Stimulated activated CD8-positive, alpha-beta memory T cell treated with anti-CD3 and anti-CD28 coated beads, Interleukin-4, amount 100 ng/mL, for 1 hour (primary cell): ENCODE data around the gene ANK3.

Experiments used
- DNase-seq, 2 donors: peaks; one replicate each; pipeline ENCODE4 v3.0.0-alpha.2; 2020; ENCODE audit warnings: low read depth in 2 of 2, low spot score in 1 of 2

Gene ANK3

DNA sequence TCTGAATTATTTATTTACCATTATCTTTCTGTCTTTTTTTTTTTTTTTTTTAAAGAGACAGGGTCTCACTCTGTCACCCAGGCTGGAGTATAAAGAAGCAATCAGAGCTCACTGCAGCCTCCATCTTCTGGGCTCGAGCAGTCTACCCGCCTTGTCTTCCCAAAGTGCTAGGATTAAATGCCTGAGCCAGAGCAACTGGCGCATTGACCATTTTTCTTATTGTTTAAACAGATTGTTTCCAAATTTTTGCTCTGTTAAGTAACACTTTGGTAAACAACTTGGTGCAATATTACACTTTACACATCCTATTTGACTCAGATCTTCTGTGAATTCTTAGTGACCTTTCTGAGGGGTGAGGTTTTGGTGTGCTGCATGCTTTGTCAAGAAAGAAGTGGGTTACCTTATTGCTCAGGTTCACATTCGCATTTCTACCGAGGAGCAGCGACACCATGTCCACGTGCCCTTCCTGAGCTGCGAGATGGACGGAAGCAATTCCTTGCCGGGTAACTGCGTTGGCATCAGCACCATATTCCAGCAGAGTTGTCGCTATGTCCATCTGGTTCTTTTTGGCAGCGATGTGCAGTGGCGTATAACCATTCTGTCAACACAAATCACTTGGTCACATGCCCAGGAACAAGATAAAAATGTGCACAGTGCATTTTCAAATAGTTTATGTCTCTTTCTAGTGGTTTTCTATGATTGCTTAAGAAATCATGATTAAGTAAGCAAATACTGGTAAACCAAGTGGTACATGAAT is 203.2 kb downstream of the ANK3 start:
- no peak for DNase-seq

- no peak for DNase-seq
Measured at GRCh38 chr10:60185421-60185820, 204.3 kb downstream of the ANK3 start.

DNA sequence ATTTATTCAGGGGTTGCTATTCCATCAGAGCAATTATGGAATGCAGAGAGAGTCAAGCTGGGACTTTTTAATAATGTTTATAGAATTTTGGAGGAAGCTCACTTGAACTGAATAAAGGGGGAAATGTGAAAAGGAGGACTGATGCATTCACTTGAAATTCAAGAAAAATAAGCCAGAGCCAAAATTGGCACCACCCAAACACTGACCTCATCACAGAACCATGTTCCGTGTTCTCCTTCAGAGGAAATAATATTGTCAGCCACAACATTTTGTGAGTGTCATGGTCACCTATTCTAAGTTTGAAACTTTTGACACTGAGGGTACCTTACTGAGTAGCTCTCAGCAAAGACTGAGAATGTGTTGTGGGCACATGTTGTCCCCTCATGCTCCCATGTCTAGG is 207.0 kb downstream of the ANK3 start:
- DNase-seq, result no peak

DNA sequence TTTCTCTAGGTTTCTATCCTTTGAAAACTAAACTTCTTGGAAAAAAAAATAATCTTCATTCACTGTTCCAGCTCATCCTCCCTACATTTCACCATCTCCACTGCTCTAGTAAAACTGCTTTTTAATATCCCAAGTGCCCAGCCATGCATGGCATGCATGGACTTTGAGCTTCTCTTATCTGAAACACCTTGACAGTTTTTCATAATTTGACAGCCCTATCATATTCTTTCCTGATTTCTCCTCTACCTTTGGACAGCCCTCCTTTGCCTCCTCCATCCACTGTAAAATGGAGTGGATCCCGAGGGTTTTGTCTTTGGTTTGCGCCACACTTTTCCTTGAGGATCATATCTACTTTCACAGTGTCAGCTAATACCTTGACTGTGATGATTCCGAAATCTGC is 212.8 kb downstream of the ANK3 start:
- no peak for DNase-seq

DNA sequence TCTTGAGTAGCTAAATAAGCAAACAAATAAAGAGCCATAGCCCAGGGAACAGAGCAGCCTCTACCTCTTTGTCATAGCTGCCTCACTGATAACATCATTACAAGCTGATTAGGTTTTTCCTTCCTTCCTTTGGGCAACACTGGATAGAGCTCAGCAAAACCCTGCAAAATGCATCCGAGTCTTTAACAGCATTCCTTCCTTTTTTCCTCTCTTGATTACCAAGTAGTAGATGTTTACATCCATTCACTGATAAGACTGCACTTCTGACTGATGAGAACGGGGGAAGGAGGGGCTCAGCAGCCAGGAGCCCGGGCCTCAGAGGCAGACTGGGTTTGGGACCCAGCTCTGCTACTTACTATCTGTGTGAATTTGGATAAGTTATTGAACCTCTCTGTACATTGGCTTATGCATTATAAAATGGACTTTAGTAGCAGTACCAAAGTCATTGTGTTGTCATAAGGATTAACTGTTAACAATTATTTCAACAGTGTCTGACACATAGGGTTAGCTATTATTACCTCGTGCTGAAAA is 214.2 kb downstream of the ANK3 start:
- no peak for DNase-seq

DNA sequence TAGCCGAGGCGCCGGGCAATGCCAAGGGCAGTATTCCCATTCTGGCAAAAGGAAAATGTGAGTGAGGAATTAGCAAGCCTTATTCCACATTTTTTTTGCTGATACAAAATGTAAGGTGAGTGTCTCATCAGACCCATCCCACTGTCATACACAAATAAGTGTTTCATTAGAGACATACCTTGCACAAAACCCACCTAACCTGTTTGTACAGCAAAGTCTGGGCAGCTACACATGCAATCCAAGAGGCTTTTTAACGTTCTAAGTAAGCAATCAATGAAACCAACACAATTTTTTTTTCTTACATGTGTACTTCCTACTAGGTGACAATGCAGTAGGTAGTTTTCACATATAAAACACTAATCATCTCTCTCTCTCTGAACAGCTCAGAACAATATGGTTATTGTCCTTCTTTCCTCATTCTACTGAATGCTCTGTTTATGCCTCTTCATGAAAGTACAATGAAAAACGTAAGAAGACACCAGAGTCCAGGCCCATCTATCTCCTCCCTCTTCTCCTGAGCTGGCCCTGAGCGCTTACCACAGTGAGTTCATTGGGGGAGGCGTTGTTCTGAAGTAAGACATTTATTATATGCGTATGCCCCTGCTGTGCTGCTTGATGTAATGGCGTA is 217.2 kb downstream of the ANK3 start:
- no peak for DNase-seq

- DNase-seq, result no peak
Measured at GRCh38 chr10:60171436-60172013, 218.2 kb downstream of the ANK3 start.

DNA sequence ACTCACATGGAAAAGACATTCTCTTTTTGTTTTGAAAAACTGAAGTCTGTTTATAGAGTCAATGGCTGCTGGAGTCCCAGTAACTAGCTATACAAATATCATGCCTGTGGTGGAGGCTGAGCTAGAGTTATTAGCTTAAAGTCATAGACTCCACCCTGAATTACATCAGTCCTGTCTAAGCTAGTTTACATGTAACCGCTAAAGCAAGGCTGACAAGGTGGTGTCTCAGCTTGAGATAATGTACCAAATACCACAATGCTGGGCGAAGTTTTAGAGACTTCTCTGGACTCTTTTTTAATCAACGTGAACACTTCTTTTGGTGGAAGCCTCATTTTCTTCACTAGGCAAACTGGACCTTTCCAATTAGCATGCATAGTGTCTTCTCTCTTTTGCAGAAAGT is 219.4 kb downstream of the ANK3 start:
- DNase-seq, result no peak

DNA sequence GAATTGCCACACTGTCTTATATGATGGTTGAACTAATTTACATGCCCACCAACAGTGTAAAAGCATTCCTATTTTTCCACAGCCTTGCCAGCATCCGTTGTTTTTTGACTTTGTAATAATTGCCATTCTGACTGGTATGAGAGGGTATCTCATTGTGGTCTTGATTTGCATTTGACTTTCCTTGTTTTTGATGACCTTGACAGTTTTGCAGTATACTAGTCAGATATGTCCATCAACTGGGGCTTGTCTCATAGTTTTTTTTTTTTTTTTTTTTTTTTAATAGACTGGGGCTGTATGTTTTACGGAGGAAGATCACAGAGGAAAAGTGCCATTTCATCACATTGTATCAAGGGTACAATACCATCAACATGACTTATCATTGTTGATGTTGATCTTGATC is 220.6 kb downstream of the ANK3 start:
- no peak for DNase-seq

GRCh38 chr10:60167050-60167449 is 222.6 kb downstream of the ANK3 start:
- no peak for DNase-seq

GRCh38 chr10:60163786-60164185 is 225.9 kb downstream of the ANK3 start:
- no peak for DNase-seq

DNA sequence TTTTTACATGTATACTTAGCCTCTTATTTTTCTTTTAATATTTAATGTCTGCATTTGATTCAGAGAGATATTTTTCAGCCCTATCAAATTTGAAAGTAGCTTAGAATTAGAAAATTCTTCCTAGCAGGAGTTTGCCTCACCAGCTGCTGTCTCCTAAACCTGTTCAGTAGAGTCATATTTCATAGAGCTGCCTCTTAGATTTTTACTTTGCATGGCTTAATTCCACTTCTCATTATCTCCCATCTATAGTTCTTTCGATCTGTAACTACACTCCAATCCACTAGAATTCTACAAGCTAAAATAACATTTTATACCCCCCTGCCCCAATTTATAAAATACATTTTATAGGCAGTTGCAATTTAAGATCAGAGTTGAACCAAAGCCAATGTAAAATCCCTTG is 227.0 kb downstream of the ANK3 start:
- no peak for DNase-seq

GRCh38 chr10:60155943-60156683 is 233.6 kb downstream of the ANK3 start:
- no peak for DNase-seq

DNA sequence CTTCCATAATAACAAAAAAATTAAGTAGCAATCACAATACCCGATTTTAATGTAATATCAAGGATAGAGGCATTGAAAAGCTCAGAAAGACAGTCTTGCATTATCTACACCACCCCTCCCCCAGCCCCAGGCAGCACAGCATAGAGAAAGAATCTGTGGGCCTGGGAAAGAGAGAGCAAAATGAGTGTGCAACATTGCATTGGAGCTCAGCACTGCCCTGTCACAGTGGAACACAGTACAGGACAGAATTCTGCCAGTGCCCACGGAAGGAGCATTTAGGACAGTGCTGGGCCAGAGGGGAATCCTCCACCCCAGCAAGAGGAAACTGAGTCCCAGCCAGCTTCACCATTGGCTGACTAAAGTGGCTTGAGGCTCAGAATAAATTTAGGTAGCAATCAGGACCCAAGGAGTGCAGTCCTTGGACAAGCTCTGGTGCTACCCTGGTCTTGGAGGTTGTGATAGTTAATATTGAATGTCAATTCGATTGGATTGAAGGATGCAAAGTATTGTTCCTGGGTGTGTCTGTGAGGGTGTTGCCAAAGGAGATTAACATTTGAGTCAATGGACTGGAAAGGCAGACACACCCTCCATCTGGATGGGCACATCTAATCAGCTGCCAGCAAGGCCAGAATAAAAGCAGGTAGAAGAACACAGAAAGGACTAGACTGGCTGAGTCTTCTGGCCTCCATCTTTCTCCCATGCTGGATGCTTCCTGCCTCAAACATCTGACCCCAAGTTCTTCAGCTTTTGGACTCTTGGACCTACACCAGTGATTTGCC is 234.4 kb downstream of the ANK3 start:
- no peak for DNase-seq

- DNase-seq, result no peak
Measured at GRCh38 chr10:60149003-60149402, 240.7 kb downstream of the ANK3 start.

DNA sequence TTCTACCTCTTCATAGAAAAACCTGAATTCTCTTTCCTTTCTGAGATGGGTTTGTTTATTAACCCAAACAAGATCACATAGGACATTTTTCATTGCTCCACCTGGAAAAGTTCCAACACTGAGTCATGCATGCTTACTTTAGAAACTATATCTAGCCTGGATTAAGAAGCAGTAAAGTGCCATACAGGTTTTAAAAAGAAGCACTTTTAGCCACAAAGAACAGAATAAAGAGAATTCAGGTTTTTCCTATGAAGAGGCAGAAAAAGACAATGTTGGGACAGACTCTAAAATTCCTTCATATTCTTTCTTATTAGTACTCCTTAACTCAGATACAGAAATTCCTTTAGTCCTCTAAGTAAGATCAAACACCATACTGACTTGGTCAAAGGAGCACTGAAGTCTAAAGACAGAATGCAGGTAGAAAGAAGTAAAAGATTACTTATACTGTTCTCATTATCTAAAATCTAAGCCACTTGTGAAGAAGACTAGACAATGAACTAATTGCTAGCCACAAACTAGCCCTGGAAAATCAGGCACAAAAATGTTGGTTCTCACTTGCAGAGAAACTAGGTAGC is 241.3 kb downstream of the ANK3 start:
- DNase-seq, result no peak

GRCh38 chr10:60147576-60148265 is 242.0 kb downstream of the ANK3 start:
- no peak for DNase-seq

GRCh38 chr10:60147025-60147424 is 242.7 kb downstream of the ANK3 start:
- no peak for DNase-seq

- no peak for DNase-seq
Measured at GRCh38 chr10:60144099-60144498, 245.6 kb downstream of the ANK3 start.

DNA sequence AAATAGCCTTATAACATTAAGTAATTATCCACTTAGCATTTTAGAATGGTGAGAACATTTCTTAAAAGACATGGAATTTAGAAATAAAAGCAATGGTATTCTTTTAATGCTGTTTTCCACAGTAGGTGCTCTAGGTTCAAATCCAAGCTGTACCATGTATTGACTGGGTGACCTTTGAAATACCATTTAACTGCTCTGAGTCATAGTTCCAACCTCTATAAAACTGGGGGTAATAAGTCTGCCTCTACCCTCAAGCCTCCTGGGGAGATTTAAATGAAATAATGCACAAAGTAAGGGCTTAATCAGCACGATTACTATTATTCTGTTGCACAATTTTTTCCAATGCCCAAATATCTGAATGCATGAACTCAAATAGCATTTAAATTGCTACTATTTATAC is 246.9 kb downstream of the ANK3 start:
- DNase-seq, result no peak
